ENCODE results near the gene FMN2. TPM values are rescaled to one million over a fixed set of nuclear protein-coding genes. Genes with fewer than 3 reads are reported as not detected.

FMN2 gene
- total RNA-seq, 1 experiment from 2014 or later = 15.7 TPM

- no peaks in the 10 kb centered on the region for H3K27me3 ChIP-seq
- H3K4me3 ChIP-seq = no peak overlapping the region
- no peaks in the 10 kb centered on the region for H3K9me3 ChIP-seq
- H3K36me3 ChIP-seq = peaks cover 37% of the 10 kb centered on the region
- DNase-seq = no peak
Observed at GRCh38 chr1:240338837-240339236, 247.2 kb downstream of the FMN2 start.

DNA sequence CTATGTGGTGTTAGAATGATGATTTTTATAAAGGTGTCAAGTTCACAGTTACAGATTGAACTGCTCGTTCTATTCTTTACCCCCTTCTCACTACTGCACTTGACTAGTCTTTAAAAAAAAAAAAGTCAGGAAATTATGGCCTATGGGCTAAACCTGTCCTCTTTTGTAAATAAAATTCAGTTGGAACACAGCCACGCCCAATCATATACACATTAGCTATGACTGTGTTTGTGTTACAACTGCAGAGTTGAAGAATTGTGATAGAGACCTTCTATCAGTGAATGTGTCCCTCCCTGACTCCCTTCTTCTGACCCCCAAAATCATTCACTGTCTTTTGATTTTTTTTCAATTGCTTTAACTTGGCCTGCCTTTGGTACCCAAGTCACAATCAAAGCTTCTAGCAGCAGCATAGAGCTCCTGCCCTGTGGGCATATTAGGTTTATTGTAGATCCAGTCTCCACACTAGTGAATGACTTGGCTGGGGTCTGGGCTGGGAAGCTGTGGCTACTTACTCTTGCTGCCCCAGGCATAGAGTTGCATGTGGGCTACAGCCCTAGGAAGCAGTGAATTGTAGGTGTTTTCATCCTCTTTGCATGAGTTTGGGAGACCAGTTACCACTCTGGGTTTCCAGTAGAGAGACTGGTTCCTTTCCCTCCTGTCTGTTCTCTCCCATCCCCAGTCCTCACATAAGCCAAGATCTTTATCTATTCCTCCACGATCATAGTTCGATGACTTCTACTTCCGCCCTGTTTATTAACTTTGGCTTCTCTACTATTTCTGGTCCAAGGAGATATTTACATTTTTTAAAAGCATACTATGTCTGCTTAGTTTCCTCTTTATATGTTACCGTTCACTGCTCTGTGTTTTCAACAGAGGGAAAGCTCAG is 249.9 kb downstream of the FMN2 start:
- Histone ChIP-seq H3K36me3 (peaks cover 34% of the 10 kb centered on the region), H3K4me3 (no peak overlapping the region), H3K27me3 (no peaks in the 10 kb centered on the region), H3K9me3 (no peaks in the 10 kb centered on the region)
- no peak for DNase-seq

DNA sequence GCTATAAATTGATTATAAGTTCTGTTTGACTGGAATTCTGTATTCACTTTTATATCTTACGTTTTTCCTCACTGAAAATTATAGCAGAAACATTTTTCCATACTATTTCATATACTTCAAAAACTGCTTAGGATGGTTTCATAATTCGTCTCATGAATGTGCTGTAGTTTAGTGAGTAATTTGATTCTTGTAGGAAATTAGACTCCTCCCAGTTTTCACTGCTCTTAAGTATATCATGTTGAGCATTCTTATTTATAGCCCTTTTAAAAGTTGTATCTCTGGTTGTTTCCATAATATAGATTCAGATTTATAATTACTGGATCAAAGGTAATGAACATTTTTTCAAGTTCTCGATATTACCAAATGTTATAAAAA is 250.6 kb downstream of the FMN2 start:
- no peak for DNase-seq
- H3K36me3 ChIP-seq = peaks cover 35% of the 10 kb centered on the region
- no peaks in the 10 kb centered on the region for H3K9me3 ChIP-seq
- H3K27me3 ChIP-seq = no peaks in the 10 kb centered on the region
- no peak overlapping the region for H3K4me3 ChIP-seq

- H3K36me3 ChIP-seq = peaks cover 40% of the 10 kb centered on the region
- H3K27me3 ChIP-seq = no peaks in the 10 kb centered on the region
- no peaks in the 10 kb centered on the region for H3K9me3 ChIP-seq
- H3K4me3 ChIP-seq = no peak overlapping the region
- no peak for DNase-seq
Observed at GRCh38 chr1:240343045-240343444, 251.4 kb downstream of the FMN2 start.

GRCh38 chr1:240343966-240344365 is 252.3 kb downstream of the FMN2 start:
- no peak for DNase-seq
- Histone ChIP-seq H3K27me3 (no peaks in the 10 kb centered on the region), H3K36me3 (peaks cover 33% of the 10 kb centered on the region), H3K4me3 (no peak overlapping the region), H3K9me3 (no peaks in the 10 kb centered on the region)

DNA sequence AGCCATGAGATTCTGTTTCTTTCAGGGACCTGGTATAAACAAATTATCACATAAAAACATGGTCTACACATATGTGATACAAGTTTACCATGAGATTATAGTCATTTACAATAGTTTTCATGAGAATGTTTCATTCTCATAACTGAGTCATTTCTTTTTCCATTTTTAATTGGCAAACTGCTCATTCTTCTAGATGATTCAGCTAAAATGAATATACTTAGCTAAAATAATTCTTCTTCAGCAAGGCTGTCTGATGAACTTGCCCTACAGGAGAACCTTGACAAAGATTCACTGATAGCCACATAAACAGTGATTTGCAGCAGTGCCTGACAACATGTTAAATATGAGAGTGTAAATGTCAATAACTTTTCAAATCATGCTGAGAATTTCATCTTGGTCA is 253.2 kb downstream of the FMN2 start:
- no peak for DNase-seq
- Histone ChIP-seq H3K27me3 (no peaks in the 10 kb centered on the region), H3K4me3 (no peak overlapping the region), H3K9me3 (no peaks in the 10 kb centered on the region), H3K36me3 (peaks cover 40% of the 10 kb centered on the region)

DNA sequence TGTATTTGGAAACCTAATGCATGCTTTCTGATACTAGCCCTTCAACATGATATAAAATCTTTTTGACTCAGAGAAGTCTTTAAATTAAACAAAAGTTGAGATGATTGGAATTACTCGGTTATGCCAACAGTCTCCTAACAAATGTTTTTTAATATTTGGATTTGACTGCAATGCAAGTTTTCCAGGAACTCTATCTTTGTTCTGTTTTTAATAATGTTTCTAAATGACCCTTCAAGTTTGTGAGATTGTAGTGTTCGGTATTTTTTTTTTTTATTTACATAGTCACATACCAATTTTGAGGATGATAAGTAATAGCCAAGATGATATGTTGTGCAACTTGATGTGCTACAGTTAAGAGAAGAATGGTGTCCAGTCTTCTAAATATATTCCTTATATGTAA is 258.0 kb downstream of the FMN2 start:
- H3K27me3 ChIP-seq = no peaks in the 10 kb centered on the region

GRCh38 chr1:240350910-240351331 is 259.2 kb downstream of the FMN2 start:
- no peaks in the 10 kb centered on the region for H3K27me3 ChIP-seq
- H3K9me3 ChIP-seq = no peaks in the 10 kb centered on the region
- no peak overlapping the region for H3K4me3 ChIP-seq
- DNase-seq = no peak
- peaks cover 60% of the 10 kb centered on the region for H3K36me3 ChIP-seq

More for the DNA sequence above, 258.0 kb downstream of the FMN2 start:
- Histone ChIP-seq H3K36me3 (peaks cover 55% of the 10 kb centered on the region), H3K4me3 (no peak overlapping the region), H3K9me3 (no peaks in the 10 kb centered on the region)
- no peak for DNase-seq

DNA sequence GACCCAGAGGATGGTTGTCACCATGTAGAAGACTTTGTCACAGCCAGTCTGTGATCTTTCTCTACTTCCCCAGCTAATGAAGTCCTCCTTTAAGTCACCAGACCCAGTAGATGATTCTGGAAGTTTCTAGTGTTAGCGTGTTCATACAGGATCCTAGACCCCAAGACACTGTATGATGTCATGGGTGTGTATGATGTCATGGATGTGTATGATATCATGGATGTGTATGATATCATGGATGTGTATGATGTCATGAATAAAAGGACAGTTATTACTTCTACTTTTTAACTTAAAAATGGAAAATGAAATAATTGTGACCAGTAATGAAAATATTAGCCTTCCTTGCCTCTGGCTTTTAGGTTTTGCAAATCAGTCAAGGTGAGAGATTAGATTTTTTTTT is 260.0 kb downstream of the FMN2 start:
- Histone ChIP-seq H3K9me3 (no peaks in the 10 kb centered on the region), H3K4me3 (no peak overlapping the region), H3K36me3 (peaks cover 64% of the 10 kb centered on the region), H3K27me3 (no peaks in the 10 kb centered on the region)
- no peak for DNase-seq

DNA sequence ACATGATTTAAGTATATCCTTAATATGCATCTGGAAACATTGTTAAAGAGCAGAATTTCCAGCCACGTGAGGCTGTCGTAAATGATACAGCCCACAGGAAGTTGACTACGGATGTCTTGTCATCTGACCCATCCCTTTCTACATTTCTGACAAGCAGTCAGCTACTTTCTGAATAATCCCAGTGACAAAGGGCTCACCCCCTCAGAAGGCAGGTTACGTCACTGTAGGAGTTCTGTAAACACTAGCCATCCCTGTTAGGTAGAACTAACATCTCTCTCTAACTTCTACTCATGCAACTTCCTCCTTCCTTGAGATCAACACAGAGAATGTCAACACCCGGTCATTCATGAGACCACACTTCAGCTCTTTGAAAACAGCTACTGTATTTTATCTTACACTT is 261.1 kb downstream of the FMN2 start:
- Histone ChIP-seq H3K36me3 (peaks cover 66% of the 10 kb centered on the region), H3K4me3 (no peak overlapping the region), H3K27me3 (no peaks in the 10 kb centered on the region), H3K9me3 (no peaks in the 10 kb centered on the region)
- DNase-seq = no peak

- no peaks in the 10 kb centered on the region for H3K27me3 ChIP-seq
- peaks cover 62% of the 10 kb centered on the region for H3K36me3 ChIP-seq
- H3K4me3 ChIP-seq = no peak overlapping the region
- DNase-seq = no peak
- H3K9me3 ChIP-seq = no peaks in the 10 kb centered on the region
Observed at GRCh38 chr1:240356568-240356967, 264.9 kb downstream of the FMN2 start.

DNA sequence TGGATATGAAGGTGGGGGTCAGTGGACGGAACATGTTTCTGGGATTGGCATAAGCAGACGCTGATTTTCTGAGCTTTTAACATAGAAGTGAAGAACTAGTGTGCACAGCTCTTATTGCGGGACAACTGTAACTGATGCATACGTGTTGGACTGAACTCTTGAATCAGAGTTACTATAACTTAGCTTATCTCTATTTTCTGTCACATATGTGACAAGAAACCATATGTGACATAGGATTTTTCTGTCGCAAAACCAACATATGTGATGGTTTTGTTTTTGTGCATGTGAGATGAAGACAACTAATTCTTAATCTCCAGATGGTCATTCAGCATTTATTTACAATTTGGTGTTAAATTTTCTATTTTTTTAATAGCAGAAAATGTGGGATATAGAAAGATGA is 270.4 kb downstream of the FMN2 start:
- no peaks in the 10 kb centered on the region for H3K27me3 ChIP-seq
- peaks cover 55% of the 10 kb centered on the region for H3K36me3 ChIP-seq

GRCh38 chr1:240362826-240363225 is 271.1 kb downstream of the FMN2 start:
- no peak overlapping the region for H3K4me3 ChIP-seq
- DNase-seq = no peak
- peaks cover 52% of the 10 kb centered on the region for H3K36me3 ChIP-seq
- H3K27me3 ChIP-seq = no peaks in the 10 kb centered on the region
- no peaks in the 10 kb centered on the region for H3K9me3 ChIP-seq

More for the DNA sequence above, 270.4 kb downstream of the FMN2 start:
- Histone ChIP-seq H3K9me3 (no peaks in the 10 kb centered on the region), H3K4me3 (no peak overlapping the region)
- no peak for DNase-seq

GRCh38 chr1:240363315-240363714 is 271.6 kb downstream of the FMN2 start:
- no peaks in the 10 kb centered on the region for H3K9me3 ChIP-seq
- DNase-seq = no peak
- peaks cover 48% of the 10 kb centered on the region for H3K36me3 ChIP-seq
- no peaks in the 10 kb centered on the region for H3K27me3 ChIP-seq
- no peak overlapping the region for H3K4me3 ChIP-seq

DNA sequence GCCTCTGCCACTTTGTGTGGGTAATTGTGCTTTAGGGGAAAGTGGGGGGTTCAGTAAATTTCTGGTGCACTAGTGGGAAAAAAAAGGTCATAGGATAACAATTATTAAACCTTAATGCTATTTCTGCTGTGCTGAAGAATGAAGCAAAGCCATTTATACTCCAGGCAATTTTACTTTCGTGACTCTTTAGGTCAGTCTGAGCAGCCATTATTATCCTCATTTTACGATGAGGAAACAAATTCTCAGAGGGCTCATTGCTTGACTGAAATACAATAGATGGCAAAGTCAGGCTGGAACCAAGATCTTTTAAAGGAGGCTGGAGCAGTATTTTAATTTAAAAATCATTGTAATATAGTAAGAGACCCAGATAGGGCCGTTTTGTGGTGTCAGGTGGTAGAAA is 272.2 kb downstream of the FMN2 start:
- Histone ChIP-seq H3K36me3 (peaks cover 44% of the 10 kb centered on the region), H3K4me3 (no peak overlapping the region), H3K27me3 (no peaks in the 10 kb centered on the region), H3K9me3 (no peaks in the 10 kb centered on the region)
- DNase-seq = no peak

- no peak for DNase-seq
- H3K36me3 ChIP-seq = peaks cover 52% of the 10 kb centered on the region
- no peaks in the 10 kb centered on the region for H3K9me3 ChIP-seq
- H3K27me3 ChIP-seq = no peaks in the 10 kb centered on the region
- H3K4me3 ChIP-seq = no peak overlapping the region
Observed at GRCh38 chr1:240366636-240367035, 275.0 kb downstream of the FMN2 start.

- peaks cover 53% of the 10 kb centered on the region for H3K36me3 ChIP-seq
Observed at GRCh38 chr1:240385551-240385950, 293.9 kb downstream of the FMN2 start.

More at GRCh38 chr1:240385551-240385950, 293.9 kb downstream of the FMN2 start:
- Histone ChIP-seq H3K27me3 (no peaks in the 10 kb centered on the region), H3K9me3 (peaks cover 21% of the 10 kb centered on the region), H3K4me3 (no peak overlapping the region)
- no peak for DNase-seq

Data from MG63 (cell line).